Activated CD4-positive, alpha-beta T cell treated with anti-CD3 and anti-CD28 coated beads, Interleukin-2, amount 50 U/mL, for 1 hour (primary cell): ENCODE data around the gene MUC6.

Experiments
- DNase-seq: peaks from one replicate; pipeline ENCODE4 v3.0.0-alpha.2; 2020

MUC6 gene

GRCh38 chr11:1036303-1036923, at the start of gene MUC6:
TSS of gene MUC6 (minus strand) at chr11:1036718. CDS start at chr11:1036655, 63 bp downstream.
- DNase-seq, result no peak

GRCh38 chr11:1085440-1086170, 49.1 kb upstream of the MUC6 start:
- DNase-seq, result no peak

GRCh38 chr11:1084561-1085439, 48.3 kb upstream of the MUC6 start:
- no peak for DNase-seq

- DNase-seq, result no peak
Measured at GRCh38 chr11:1083621-1084551, 47.4 kb upstream of the MUC6 start.

GRCh38 chr11:1082728-1083620, 46.5 kb upstream of the MUC6 start:
- no peak for DNase-seq

- DNase-seq, result no peak
Measured at GRCh38 chr11:1082346-1082727, 45.8 kb upstream of the MUC6 start.

GRCh38 chr11:1081601-1082311, 45.2 kb upstream of the MUC6 start:
- DNase-seq, result no peak

- no peak for DNase-seq
Measured at GRCh38 chr11:1078191-1078601, 41.7 kb upstream of the MUC6 start.

- no peak for DNase-seq
Measured at GRCh38 chr11:1077417-1078119, 41.0 kb upstream of the MUC6 start.

GRCh38 chr11:1077033-1077416, 40.5 kb upstream of the MUC6 start:
- no peak for DNase-seq

GRCh38 chr11:1076061-1076665, 39.6 kb upstream of the MUC6 start:
- DNase-seq, result no peak

- DNase-seq, result no peak
Measured at GRCh38 chr11:1075341-1075911, 38.9 kb upstream of the MUC6 start.

GRCh38 chr11:1074244-1075221, 38.0 kb upstream of the MUC6 start, which contains the start of gene MUC2:
TSS of gene MUC2 (plus strand) at chr11:1074874.
- DNase-seq, result no peak

- no peak for DNase-seq
Measured at GRCh38 chr11:1073851-1074243, 37.3 kb upstream of the MUC6 start.

GRCh38 chr11:1073261-1073724, 36.8 kb upstream of the MUC6 start:
- no peak for DNase-seq

- no peak for DNase-seq
Measured at GRCh38 chr11:1072821-1073231, 36.3 kb upstream of the MUC6 start.

GRCh38 chr11:1072116-1072820, 35.8 kb upstream of the MUC6 start:
- no peak for DNase-seq
